Activated T-helper 9 cell treated with anti-CD3 and anti-CD28 coated beads, Interleukin-2, amount 50 U/mL, for 16 hours (primary cell): ENCODE measurements around the gene CCER1.

Experiments
- DNase-seq: peaks from one replicate; pipeline ENCODE4 v3.0.0-alpha.2; 2020; ENCODE audit warnings: low read depth

Gene CCER1

DNA sequence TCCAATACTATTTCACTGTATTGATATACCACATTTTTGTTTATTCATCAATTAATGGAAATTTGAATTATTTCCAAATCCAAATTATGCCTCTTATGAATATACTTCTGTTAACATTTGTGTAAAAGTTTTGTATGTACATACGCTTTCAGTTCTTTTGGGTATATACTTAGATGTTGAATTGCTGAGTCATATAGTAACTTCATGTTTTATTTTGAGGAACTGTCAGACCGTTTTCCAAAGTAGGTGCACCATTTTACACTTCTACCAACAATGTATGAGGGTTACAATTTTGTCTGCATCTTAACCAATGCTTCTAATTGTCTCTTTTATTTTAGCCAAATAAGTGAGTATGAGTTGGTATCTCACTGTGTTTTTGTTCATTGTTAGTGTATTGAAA lies 10.2 kb upstream of the CCER1 start:
- no peak for DNase-seq

DNA sequence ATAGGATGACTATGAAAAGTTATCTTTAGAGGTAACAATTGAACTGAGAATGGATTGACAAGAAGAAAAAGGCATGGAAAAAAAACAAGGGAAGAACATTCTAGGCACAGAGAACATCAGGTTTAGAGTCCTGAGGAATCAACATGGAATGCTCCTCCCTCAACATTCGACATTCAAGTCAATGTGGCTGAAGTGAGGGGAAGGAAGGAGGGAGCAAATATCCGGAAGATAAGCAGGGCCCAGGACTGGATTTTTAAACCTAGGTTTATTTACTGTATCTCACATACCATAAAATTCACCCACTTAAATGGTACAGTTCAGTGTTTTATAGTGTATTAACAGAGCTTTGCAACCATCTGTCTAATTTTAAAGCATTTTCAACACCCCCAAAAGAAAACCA lies 9.6 kb upstream of the CCER1 start:
- no peak for DNase-seq

DNA sequence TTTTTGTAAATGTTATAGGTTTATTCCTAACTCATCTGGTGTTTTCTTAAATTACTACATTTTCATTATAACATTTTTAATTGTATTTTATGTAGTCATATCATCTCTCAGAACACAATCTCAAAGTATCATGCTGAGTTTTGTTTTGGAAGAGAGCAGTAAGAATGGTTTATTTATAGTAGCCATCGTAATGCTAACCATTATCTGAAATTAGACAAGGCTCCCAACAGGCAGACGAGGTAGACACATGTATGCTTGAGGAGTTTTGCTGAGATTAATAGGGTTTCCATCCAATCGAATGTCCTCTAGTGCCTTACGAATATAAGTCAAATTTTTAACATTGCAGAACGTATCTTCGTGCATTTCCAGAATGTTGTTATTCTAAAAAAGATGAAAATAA lies 9.0 kb upstream of the CCER1 start:
- DNase-seq: no peak

DNA sequence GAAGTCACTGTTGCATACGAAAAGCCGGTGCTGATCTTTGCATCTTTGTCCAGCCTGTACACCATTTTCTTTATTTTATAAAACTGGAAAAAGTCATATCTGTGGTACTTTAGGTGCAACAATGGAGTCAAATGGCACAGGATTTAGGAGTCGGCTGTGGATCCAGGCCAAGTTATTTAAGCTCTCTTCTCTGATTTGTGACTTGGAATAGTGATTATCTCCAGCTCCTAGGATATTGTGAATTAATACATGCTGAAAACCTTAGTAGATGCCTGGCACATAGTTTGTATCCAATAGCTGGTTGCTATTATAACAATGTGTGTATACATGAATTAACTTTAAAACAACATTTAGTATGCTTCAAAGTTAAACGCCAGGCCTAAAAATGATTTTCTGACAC lies 6.2 kb upstream of the CCER1 start:
- no peak for DNase-seq

DNA sequence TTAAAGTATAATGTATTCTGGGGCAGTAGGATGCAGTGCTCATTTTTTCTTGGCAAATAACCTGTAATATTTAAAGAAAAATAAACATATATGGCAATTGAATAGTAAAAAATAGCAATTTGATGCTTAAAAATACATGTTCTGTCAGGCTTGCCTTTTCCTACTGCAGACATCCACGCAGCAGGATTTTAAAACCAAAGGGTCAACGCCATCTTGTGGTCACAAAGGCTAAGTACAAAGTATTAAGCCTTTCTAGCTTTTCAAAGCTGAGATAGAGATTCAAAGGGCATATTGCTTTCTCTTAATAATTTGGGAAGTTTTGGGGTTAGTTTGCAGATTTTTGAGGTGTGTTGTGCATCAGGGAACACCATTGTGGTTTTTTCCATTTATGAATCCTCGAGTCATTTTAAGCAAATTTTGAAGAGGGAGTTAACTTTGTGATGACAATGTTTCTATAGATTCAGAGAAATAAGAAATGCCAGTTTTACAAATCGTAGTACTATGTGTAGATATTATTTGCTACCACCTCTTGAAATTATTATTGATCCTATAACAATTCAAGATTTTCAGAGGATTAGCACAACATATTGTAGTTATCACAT lies 4.7 kb upstream of the CCER1 start:
- no peak for DNase-seq

DNA sequence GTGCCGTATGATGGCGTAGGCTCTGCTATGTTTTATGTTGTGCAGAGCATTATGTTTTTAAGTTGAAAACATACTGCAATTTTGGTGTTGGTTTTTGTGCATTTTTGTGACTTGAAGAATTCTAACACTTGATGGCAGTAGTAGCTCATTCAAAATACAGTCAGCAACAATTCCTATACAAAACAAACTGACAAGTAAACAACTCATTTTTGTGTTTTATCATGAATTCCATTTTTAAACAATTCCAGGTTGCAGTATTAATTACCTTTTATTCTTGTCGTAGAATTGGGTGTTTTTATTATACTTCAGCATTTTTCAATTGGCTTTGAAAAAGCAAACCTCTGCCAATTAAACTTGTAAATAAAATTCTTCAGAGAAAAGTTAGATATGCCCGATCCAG lies 4.1 kb upstream of the CCER1 start:
- DNase-seq: no peak

DNA sequence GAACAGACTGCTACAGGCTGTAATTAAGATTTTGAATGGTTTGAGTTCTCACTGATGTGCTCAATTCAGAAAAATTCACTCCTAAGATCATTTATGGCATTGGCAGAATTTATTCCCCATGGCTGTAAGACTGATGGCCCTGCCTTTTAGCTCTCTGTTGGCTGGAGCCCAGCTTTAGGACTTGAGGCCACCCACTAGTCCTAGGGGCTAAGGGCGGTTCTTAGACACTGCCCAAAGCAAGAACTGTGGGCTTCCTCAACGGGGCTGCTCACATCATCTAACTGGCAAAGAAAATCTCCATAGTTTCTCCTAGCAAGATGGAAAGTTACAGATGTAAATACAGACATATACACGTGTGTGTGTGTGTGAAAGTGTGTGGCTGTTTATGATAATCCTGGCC lies 3.4 kb upstream of the CCER1 start:
- DNase-seq: no peak

DNA sequence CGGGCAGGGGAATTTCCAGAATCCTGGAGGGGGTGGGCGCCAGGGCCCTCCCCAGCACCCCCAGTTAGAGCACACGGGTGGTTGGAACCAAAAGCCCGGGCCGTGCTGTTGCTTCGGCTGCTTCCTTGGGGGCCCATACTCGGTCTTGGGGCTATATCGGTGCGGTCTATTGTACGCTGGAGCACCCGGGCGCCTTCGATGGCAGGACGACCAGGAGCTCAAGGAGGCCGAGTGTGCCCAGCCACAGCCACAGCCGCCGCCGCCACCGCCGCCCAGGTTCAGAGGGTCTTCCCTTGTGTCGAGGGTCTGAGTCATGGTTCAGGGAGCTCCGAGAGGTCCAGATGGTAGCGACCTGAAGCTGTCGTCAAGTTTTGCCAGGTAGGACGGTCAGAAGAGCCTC lies 548 bp downstream of the CCER1 start:
- DNase-seq: no peak

DNA sequence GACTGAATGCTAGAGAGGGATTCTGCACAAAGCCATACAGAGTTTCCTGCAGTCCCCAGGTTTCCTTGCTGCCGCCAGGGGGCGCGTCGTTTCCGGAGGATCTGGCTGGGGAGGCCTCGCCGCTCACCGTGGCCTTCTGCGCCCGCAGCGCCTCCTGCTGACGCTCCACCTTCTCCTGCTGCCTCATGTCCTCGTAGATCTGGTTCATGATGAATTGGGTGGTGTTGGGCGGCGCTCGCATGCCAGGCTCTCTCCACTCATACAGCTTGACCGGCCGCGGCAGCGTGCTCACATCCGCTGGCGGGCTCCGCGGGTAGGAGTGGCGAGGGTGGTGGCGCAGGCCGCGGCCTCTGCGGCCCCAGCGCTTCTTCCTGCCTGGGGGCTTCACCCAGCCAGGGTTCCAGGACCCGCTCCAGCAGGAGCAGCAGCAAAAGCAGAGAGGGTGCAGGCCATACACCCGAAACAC lies 987 bp downstream of the CCER1 start:
- DNase-seq: no peak

DNA sequence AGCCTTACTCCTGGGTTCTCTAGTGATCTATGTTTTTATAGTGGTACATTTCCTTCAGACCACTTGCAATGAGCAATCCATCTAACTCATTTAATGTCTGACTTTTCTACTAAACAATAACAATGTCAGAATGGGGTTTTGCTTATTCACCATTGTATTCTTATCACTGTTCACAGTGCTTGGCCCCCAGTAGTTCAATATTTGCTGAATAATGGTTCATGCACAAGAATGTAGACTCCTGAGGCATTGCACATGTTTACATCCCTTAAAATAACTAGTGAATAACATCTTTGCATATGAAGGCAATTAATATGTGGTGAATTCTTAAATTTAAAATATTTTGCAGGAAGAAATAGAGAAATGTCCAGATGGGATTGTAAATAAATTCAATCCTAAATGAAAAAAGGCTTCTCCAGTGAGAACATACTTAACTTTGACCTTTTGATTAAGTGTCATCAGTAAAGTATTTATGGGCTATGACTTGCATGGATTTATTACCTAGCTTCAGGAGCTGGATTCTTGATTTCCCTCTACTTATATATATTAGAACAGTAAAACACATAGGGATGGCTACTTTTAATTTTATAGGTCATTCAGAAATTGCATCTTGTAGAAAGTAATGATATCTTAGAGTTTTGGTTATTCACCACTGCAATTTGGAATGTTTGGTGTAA lies 3.4 kb downstream of the CCER1 start:
- no peak for DNase-seq

DNA sequence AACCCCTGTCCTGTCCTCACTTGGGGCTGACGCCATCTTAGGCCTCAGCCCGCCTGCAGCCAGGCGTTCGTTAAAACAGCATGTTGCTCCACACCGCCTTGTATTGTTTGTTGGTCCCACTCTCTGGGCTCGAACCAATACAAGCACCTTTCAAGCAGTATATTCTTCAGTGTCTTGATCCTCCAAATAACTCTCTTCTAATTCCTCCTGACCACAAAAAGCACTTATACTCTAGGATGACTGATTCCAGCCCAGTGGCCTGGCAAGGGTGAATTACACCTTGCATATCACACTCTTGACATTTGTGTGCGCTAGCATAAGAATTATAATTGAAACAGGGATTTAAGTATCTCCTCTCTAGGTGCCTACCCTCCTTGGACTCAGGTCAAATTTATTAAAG lies 7.1 kb downstream of the CCER1 start:
- DNase-seq: no peak

DNA sequence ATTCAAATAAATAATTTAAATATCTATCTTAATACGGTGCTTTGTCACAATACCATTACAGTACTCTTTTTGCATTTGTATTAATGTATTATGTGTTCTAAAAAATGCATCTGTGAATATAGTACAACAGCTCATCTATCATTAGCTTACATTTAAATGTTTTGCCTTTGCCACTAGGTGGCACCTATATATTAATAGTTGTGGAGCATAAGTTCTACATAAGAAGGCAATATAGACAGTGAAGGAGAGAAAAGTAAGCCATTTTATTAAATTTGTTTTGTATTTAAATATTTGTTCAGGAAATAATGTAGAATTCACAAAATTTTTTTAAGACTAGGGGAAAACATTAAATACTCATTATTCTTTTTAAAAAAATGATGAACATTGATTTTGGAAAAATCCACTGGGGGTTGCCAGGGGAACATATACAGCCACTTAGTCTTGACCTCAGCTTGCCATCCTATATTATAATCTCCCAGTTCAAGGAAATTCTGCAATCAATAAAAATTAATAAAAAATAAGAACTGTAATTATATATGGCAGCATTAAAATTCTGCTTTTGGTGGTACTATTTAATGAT lies 9.8 kb downstream of the CCER1 start:
- DNase-seq: no peak

DNA sequence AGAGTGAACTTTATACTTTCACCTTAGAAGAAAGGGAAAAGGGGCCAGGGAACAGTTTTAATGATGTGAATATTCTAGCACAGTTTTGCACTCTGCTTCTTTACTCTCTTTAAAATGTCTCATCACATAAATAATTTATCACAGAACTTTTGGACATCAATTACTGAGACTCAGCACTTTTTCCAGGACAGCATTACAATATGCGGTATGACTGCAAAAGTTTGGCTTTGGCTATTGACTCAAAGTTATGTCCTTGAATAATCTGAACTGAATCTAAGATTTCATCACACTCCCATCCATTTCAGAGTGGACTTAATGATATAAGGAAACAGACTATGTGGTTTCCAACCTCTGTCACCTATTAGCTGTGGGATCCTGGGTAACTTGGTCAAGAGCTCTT lies 11.7 kb downstream of the CCER1 start:
- DNase-seq: no peak

DNA sequence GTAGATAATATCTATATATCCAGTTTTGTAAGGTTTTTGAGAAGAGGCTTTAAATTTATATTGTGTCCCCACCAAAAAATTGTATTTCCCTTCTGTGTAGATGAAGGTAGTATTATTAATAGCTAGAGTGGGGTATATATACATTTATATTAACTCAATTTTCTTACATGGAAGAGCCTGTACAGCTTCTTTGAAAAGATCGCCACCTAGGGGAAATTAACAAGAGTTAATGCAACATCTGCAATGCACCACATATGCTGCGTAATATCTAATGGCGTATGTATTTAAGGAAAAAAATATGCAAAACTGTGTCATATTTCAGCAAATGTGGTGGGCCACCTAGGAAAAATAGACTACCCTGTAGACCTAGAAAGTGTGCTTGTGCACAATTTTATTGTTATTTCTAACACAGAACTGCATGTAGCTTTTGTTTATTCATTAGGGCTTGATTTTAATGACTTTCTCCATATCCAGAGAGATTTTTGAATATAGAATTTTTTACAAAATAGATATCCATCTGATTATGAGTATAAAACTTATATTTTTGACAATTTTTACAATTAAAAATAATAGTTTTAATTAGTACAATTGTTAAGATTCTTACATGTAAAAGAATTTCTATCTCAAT lies 14.0 kb downstream of the CCER1 start:
- no peak for DNase-seq

DNA sequence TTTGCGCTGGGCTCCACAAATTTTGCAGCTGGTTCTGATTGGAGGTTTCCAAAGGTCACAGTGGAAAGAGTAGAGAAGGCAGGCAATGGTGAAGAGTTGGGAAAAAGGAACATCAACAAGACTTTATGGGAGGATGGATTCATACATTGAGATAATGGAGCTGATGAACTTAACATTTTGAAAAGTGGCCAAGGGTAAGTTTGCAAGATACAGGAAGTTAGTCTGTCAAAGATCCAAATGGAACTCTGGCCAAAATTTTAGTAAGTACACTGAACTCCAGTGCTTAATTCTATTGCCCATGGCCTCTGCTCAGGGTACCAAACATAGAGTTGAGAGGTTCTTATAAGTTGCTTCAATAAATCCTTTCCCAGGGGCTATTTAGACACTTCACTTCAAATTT lies 15.6 kb downstream of the CCER1 start:
- DNase-seq: no peak

DNA sequence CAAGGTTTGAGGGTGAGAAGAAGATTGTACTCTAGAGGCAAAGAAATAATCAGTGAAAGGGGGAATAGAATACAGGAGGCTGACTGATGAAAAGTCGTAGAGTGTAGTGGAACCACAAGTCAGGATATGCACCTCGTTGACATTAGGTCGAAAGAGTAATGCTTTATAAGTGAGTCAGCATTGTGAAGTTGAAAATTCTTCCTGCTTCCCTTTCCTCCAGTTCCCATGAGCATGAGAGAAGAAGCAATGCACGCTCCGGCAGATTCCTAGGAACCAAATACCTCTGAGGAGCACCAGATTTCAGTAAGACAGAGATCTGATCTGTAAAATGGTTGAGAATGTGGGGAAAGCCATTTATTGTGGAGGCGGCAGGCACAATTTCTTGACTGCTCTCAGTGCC lies 16.5 kb downstream of the CCER1 start:
- DNase-seq: no peak

DNA sequence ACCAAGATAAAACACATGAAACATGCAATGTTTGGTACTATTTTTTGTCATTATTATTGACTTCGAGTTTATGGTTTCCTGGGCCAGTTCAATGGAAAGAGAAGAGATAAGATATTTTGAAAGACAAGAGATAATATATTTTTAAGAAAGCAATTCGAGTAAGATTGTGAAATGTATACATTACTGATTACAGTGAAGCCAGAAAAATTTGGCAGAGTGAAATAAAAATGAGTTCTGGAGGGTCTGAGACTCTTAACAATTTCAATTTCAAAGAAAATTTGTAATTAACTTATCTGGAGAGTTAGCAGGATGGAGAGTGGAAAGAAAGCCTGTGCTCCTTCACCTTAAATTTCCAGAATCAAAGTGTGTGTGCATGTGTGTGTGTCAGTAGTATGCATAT lies 17.3 kb downstream of the CCER1 start:
- DNase-seq: no peak

DNA sequence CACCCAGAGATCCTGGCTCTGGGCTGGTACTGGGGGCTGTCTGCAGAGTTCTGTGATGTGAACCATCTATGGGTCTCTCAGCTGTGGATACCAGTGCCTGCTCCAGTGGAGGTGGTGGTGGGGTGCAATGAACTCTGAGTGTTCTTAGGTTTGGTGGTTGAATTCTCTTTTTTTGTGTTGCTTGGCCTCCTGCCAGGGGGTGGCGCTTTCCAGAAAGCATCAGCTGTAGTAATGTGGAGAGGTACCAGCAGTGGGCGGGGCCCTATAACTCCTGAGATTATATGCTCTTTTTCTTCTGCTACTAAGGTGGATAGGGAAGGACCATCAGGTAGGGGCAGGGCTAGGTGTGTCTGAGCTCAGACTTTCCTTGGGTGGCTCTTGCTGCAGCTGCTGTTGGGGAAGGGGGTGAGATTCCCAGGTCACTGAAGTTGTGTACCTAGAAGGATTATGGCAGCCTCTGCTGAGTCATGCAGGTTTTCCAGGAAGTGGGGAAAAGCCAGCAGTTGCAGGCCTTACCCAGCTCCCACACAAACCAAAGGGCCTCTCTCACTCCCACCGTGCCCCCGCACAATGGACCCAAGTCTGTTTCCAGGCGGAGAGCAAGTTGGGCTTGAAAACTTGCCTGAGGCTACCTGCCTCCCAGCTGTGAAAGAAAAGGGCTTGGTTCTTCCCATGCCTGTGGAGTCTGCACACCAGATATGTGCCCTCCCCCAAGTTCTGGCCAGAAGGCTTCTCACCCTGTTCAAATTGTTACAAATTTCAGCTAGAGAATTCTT lies 18.6 kb downstream of the CCER1 start:
- no peak for DNase-seq

DNA sequence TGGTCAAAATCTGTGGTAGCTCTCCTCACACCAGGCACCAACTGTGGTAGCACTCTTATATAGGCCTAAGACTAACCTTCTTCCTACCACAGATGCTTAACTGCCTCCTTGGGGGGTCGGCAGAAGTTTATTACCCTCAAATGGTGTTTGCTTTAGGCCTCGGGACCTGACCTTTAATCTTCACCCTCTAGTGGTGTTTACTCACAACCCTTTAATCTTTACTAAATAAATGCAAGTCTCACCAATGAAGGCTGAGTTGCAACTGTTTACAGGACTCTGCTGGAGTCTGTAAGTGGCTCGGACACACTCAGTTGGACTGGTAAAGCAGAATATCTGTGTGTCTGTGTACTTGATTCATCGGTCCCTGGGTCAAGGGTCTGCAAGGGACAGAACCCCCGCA lies 29.4 kb downstream of the CCER1 start:
- no peak for DNase-seq

DNA sequence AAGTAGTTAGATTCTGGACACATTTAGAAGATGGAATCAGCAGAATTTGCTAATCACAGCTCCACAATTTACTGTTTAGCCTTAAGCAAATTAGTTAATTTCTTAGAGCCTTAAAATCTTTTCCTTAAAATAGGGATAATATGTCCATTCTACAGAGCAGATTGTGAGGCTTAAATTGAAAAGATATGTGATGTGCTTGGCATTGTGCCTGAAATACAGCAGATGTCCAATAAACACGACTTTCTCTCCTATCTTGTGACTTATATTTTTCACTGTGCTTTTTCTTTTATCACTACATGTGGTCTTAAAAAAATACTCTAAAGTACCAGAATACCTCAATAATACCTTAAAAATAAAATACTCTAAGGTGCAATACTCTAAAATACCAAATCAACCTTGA lies 30.6 kb downstream of the CCER1 start:
- DNase-seq: no peak

DNA sequence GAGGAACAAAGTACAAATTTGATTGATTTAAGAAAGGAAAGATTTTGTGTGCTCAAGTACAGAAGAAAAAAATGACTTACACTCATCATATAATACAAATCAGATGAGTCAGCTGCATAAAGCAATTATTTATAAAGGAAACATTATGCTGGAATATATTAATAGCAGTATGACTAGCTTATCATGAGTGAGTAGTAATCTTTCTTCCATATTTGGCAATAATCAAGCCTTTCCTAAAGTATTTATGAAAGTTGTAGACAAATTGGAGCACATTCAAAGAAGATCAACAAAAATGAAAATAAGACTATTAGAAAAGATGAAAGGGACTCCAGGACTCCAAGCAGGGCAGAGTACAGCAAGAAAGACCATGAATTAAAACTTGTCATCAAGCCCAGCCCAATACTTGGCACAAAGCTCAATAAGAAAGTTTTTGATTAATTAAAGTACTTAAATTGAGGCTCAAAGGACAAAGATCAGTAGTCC lies 32.8 kb downstream of the CCER1 start:
- DNase-seq: no peak

DNA sequence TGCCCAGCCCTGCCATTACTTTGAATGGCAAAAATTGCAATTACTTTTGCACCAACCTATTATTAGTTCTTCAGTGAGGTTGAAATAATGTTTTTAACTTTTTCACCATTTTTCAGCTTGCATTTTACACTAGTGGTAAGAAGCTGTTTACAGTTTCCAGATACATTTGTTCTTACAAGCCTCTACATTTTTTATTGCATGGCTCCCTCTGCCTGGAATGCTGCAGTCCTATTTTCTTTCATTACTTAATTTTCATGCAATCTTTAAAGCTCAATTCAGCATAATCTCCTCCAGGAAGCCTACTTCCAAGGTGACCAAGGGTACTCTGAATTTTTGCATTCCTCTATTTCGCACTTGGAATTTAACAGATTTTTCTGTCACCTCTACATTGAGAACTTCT lies 33.4 kb downstream of the CCER1 start:
- DNase-seq: no peak

DNA sequence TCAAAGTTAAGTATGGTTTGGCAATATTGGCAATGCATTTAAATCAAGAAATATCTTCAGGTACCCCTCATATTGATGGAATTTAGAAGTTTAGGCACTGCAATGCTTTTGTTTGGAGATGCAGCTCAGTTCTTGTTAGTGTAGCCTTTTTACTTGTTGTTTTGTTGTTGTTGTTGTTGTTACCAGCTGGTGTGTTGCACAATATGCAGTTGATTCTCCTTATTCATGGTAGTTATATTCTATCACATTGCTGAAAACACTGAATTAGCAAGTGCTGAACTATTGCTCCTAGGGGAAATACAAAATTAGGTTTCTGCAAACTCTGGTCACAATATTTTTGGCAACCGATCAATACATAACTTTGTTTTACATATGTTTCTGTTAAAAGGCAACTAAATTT lies 34.8 kb downstream of the CCER1 start:
- no peak for DNase-seq
